SK-N-MC (cell line): ENCODE data around the gene NDUFAF7.

Experiments used
- EZH2 ChIP-seq: fragments of 200-600 bp; sonication (generic); IDR thresholded peaks from one replicate; pipeline ENCODE4 v1.6.1; 2017; ENCODE audit warnings: antibody characterized with exemption
- POLR2AphosphoS5 ChIP-seq: IDR thresholded peaks from 2 replicates; pipeline ENCODE4 v1.6.1; 2012; ENCODE audit warnings: mild to moderate bottlenecking, low read depth, low read length, borderline replicate concordance

GRCh38 chr2:37191747-37192146, 39.7 kb upstream of the NDUFAF7 start:
- TF ChIP-seq POLR2AphosphoS5 (no peak), EZH2 (no peak)
